Measurements from ENCODE around the gene RLF.

Gene RLF

GRCh38 chr1:40266786-40267535 is 105.8 kb downstream of the RLF start:
- no peak for TF ChIP-seq GATA3 (IDR thresholded peaks at IDR 0.05; ENCODE audit: low read depth, low read length)
- TF ChIP-seq GATA2 (IDR thresholded peaks at IDR 0.05; ENCODE audit: low read depth, low read length), result no peak

GRCh38 chr1:40267767-40268187 is 106.6 kb downstream of the RLF start:
- no peak for TF ChIP-seq GATA2 (IDR thresholded peaks at IDR 0.05; ENCODE audit: low read depth, low read length)

GRCh38 chr1:40268211-40268610 is 107.0 kb downstream of the RLF start:
- TF ChIP-seq GATA3 (IDR thresholded peaks at IDR 0.05; ENCODE audit: low read depth, low read length), result no peak
- TF ChIP-seq GATA2 (IDR thresholded peaks at IDR 0.05; ENCODE audit: low read depth, low read length), result no peak

- TF ChIP-seq GATA3 (IDR thresholded peaks at IDR 0.05; ENCODE audit: low read depth, low read length), result no peak
- no peak for TF ChIP-seq GATA2 (IDR thresholded peaks at IDR 0.05; ENCODE audit: low read depth, low read length)
These were observed 109.1 kb downstream of the RLF start for GRCh38 chr1:40270152-40270834.

- TF ChIP-seq GATA3 (IDR thresholded peaks at IDR 0.05; ENCODE audit: low read depth, low read length) (no peak), GATA2 (IDR thresholded peaks at IDR 0.05; ENCODE audit: low read depth, low read length) (no peak)
These were observed 111.5 kb downstream of the RLF start for GRCh38 chr1:40272653-40273213.

- TF ChIP-seq GATA2 (IDR thresholded peaks at IDR 0.05; ENCODE audit: low read depth, low read length) (no peak), GATA3 (IDR thresholded peaks at IDR 0.05; ENCODE audit: low read depth, low read length) (no peak)
These were observed 112.5 kb downstream of the RLF start for GRCh38 chr1:40273547-40274166.

GRCh38 chr1:40274331-40274730 is 113.1 kb downstream of the RLF start:
- TF ChIP-seq GATA2 (IDR thresholded peaks at IDR 0.05; ENCODE audit: low read depth, low read length), result no peak
- no peak for TF ChIP-seq GATA3 (IDR thresholded peaks at IDR 0.05; ENCODE audit: low read depth, low read length)

- TF ChIP-seq GATA2 (IDR thresholded peaks at IDR 0.05; ENCODE audit: low read depth, low read length), result no peak
- TF ChIP-seq GATA3 (IDR thresholded peaks at IDR 0.05; ENCODE audit: low read depth, low read length), result no peak
These were observed 114.9 kb downstream of the RLF start for GRCh38 chr1:40276122-40276521.

- TF ChIP-seq GATA3 (IDR thresholded peaks at IDR 0.05; ENCODE audit: low read depth, low read length) (no peak), GATA2 (IDR thresholded peaks at IDR 0.05; ENCODE audit: low read depth, low read length) (no peak)
These were observed 120.7 kb downstream of the RLF start for GRCh38 chr1:40281853-40282252.

Data from SH-SY5Y (cell line).